ENCODE data around the gene VRK3. TPM values are rescaled to one million over a fixed set of nuclear protein-coding genes. Genes with fewer than 3 reads are reported as not detected.

VRK3 gene
- total and polyA plus RNA-seq, 9 donors, result 26.1 to 52.5 (median 34.0) TPM

GRCh38 chr19:49999371-50000010 is 25.7 kb downstream of the VRK3 start:
- intact Hi-C loops (cut with DNase I), result no loop called here
- no peak for DNase-seq
- H3K27ac ChIP-seq, result no peak overlapping the region
- TF ChIP-seq POLR2A (IDR thresholded peaks at IDR 0.05), result no peak
- no peak for TF ChIP-seq CTCF (IDR thresholded peaks at IDR 0.05)
- no peak for TF ChIP-seq EP300 (IDR thresholded peaks at IDR 0.05)
- H3K4me3 ChIP-seq, result no peak overlapping the region
- no peaks in the 10 kb centered on the region for H3K27me3 ChIP-seq
- peaks cover 3% of the 10 kb centered on the region for H3K4me1 ChIP-seq (ENCODE audit: insufficient read depth)
- H3K9me3 ChIP-seq, result no peaks in the 10 kb centered on the region
- no peaks in the 10 kb centered on the region for H3K36me3 ChIP-seq
- WGBS, 3 donors, result 51 to 58% (median 53%) methylated on average over 6 of the region's 6 CpGs

- WGBS, 3 donors, result 60 to 76% (median 63%) methylated on average over 5 of the region's 5 CpGs
- intact Hi-C loops (cut with DNase I), result no loop called here
- Histone ChIP-seq H3K27ac (no peak overlapping the region), H3K4me1 (ENCODE audit: insufficient read depth) (no peaks in the 10 kb centered on the region), H3K27me3 (no peaks in the 10 kb centered on the region), H3K4me3 (no peak overlapping the region), H3K9me3 (no peaks in the 10 kb centered on the region), H3K36me3 (no peaks in the 10 kb centered on the region)
- TF ChIP-seq EP300 (IDR thresholded peaks at IDR 0.05) (no peak), POLR2A (IDR thresholded peaks at IDR 0.05) (no peak), CTCF (IDR thresholded peaks at IDR 0.05) (no peak)
- no peak for DNase-seq
Observed at GRCh38 chr19:49997709-49998108, 27.5 kb downstream of the VRK3 start.

DNA sequence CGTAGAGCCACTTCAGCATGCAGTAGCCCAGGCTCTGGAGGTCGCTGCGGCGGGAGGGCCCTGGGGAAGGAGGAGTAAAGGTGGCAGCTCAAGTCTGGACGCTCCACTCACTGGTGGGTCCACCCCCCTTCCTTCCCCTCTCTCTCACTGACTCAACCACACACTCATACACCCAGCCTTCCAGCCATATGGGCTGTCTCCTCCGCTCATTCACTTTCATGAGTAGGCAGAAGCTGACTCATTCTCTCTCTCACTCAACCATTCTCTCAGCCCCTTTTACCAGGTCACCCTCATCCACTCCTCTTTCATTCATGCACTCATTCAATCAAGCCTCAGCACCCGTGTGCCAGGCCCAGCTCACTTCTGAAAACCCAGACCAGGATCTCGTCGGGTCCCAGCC is 36.7 kb downstream of the VRK3 start:
- H3K36me3 ChIP-seq, result no peaks in the 10 kb centered on the region
- no peak overlapping the region for H3K27ac ChIP-seq
- intact Hi-C loops (cut with DNase I), result no loop called here
- DNase-seq, result no peak
- peaks cover under 1% of the 10 kb centered on the region for H3K4me1 ChIP-seq (ENCODE audit: insufficient read depth)
- no peaks in the 10 kb centered on the region for H3K9me3 ChIP-seq
- no peak overlapping the region for H3K4me3 ChIP-seq
- WGBS, 3 donors, result 90 to 93% (median 93%) methylated on average over 9 of the region's 9 CpGs
- TF ChIP-seq CTCF (IDR thresholded peaks at IDR 0.05), result no peak
- TF ChIP-seq POLR2A (IDR thresholded peaks at IDR 0.05), result no peak
- no peak for TF ChIP-seq EP300 (IDR thresholded peaks at IDR 0.05)
- no peaks in the 10 kb centered on the region for H3K27me3 ChIP-seq

- Histone ChIP-seq H3K27me3 (no peaks in the 10 kb centered on the region), H3K9me3 (no peaks in the 10 kb centered on the region), H3K36me3 (no peaks in the 10 kb centered on the region), H3K4me3 (no peak overlapping the region), H3K4me1 (ENCODE audit: insufficient read depth) (peaks cover 3% of the 10 kb centered on the region), H3K27ac (no peak overlapping the region)
- no peak for DNase-seq
- TF ChIP-seq CTCF (IDR thresholded peaks at IDR 0.05), result no peak
- no peak for TF ChIP-seq POLR2A (IDR thresholded peaks at IDR 0.05)
- WGBS, 3 donors, result 92 to 98% (median 95%) methylated on average over 4 to 5 of the region's 5 CpGs
- intact Hi-C loops (cut with DNase I), result no loop called here
Observed at GRCh38 chr19:49988007-49988406, 37.2 kb downstream of the VRK3 start.

All from ovary (tissue), 9 donors.